ENCODE results near the gene ALLC.
"Not testable (repeated sequence)": the region's sequence is repeated elsewhere in the genome, so short reads cannot be mapped to it uniquely, and the experiment has no call there.

The ALLC gene

GRCh38 chr2:3626812-3627499 is 31.0 kb upstream of the ALLC start:
- no peak for DNase-seq

DNA sequence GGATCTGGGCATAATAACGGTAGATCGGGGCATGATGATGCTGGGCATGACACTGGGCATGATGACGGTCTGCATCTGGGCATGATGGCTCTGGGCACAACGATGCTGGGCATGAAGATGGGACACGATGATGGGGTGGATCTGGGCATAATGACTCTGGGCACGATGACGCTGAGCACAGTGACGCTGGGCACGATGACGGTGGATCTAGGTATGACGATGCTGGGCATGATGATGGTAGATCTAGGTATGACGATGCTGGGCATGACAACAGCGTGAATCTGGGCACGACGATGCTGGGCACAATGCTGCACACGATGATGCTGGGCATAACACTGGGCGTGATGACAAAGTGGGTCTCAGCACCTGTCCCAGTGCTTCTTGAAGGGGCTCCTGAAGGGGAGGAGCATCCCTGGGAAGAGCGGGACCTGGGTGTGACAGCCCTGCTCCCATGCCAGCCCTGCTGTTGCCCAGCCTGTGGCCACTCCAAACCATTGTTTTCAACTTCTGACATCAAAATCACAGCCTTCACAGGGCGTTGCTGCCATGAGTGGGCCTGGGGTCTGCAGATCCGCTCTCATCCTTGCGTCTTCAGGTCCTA is 30.4 kb upstream of the ALLC start:
- no peak for DNase-seq

- no peak for DNase-seq
Measured at GRCh38 chr2:3628241-3628679, 29.7 kb upstream of the ALLC start.

GRCh38 chr2:3628800-3629199 is 29.2 kb upstream of the ALLC start:
- DNase-seq = no peak

DNA sequence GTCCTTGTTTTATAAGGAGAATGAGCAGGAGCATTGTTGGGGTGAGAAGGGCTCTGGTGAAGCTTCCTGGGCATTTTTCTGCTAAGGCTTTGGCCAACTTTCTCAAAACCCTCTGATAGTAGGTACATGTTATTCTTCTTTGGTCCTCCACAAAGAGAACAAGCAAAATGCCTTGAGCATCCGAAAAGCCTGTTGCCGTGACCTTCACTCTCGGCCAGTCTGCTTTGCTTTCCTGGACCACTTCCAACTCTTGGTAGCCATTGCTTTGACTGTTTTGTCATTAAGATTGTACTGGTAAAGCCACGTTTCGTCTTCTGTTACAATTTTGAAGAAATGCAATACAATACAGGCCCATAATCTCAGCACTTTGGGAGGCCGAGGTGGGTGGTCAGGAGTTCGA is 27.4 kb upstream of the ALLC start:
- DNase-seq = no peak

DNA sequence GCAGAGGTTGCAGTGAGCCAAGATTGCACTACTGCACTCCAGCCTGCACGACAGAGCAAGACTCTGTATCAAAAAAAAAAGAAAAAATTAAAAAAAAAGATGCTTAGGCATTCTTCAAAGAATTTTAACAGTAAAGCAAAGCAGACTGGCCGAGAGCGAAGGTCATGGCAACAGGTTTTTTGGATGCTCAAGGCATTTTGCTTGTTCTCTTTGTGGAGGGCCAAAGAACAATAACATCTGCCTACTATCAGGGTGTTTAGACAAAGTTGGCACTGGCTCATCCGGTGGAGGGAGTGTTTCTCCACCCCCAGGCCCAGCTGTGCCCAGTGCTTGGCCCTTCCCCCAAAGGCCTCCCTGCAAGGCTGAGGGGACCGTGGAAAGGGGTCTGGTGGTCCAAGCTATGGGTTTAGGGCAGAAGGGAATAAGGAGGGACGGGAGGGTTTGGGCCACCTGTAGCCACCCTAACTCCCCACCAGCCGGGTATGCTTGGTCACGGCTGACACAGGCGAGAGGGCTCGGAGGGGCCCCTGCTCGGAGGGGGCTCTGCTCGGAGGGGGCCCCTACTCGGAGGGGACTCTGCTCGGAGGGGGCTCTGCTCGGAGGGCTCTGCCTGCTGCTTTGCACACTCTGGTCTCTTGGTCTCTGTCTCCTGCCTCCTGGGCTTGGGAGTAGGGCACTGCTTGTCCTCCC is 26.7 kb upstream of the ALLC start:
- DNase-seq = no peak

- no peak for DNase-seq
Measured at GRCh38 chr2:3631851-3632659, 25.9 kb upstream of the ALLC start.

DNA sequence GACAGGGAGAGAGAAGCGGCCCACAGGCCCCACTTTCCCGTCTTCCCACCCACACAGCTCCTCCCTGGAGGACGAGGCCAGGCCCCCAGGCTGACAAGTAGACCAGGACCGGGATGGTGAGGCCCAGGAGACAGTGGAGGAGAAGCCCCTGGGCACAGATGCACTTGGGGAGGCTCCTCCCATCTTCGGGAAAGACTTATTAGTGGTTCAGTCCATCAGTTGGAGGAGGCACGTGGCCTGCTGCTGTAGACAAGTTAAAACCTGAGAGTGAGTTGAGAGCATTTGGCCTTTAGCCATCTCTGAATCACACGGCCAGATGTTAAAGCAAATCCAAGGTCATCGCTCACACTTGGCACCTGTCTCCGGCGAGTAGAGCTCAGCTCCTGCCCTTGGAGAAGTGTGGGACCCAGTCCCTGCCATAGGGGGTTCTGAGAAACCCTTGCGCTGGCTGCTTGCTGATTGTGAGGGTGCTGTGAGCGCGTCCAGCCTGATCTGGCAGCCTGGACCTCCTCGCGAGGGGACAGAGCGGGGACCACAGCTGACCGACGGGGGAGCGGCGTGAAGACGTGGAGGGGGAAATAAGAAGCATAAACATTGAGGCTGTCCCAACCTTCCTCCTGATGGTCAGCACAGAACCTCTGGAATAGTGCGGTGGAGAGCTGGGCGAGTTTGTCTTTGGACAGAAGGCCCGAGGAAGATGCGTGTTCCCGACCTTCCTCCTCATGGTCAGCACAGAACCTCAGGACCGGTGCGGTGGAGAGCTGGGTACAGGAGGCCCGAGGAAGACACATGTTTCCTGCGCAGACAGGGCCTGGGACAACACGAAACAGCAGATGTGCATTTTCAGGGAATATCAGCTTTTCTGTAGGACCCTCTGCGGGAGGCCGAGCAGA is 24.7 kb upstream of the ALLC start:
- no peak for DNase-seq

DNA sequence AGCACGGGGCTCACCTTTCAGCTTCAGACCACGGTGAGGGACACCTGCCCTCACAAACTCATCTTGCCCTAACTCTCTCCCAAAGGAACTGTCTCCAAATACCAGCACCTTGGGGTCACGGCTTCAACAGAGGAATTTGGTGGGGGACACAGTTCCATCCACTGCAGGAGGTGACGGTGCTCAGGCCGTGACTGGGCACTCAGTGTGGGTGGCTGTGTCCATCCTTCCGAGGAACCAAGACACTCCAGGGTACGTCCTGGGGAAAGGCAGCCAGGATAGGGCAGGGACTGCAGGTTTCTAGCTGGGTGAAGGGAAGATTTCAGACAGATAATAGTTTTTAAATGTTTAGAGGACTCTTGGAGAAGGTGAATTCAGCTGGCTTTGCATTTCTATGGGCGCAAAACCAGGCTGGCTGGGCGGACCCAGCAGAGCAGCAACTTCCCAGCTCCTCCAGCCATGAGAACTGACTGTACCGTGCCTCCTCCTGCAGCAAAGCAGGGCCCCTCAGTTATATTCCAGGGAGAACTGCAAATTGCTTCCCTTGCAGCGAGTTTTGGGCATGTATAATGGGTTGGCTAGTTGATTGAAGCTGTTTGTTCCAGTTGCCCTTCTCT is 23.9 kb upstream of the ALLC start:
- DNase-seq = no peak

DNA sequence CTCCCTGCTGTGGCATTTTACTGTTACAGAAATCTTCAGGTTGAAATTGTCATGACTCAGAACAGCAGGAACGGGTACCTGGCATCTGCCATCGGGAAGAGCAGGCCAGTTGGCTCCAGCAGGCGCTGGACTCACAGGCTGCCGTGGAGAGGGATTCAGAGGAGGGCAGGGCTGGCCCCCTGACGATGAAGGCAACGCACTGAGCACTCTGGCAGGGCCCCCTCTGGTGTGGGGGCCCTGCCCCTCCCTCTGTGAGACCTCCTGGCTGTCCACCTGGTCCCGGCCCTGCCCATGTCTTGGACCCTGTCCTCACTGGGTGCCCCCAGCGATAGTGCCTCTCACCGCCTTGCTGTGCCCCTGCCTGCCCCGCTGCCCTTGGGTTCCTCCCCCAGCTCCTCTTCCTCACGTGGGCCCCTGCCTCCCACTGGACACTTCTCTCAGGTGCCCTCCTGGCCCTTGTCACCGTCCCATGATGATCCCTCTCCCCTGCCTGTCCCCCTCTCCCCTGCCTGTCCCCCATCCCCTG is 23.3 kb upstream of the ALLC start:
- DNase-seq = no peak

GRCh38 chr2:3635171-3635974 is 22.6 kb upstream of the ALLC start:
- no peak for DNase-seq

DNA sequence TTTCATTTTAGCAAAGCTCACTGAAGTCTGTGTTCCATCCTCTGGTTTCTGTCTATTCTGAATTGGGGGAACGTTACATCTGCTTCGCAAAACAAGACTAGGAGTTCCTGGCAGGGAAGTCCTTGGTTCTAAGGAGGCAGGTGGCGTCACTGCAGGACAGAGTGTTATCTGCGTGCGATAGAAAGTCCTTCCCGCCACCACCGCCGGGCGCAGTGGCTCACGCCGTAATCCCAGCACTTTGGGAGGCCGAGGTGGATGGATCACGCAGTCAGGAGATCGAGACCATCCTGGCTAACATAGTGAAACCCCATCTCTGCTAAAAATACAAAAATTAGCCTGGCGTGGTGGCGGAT is 22.0 kb upstream of the ALLC start:
- not testable (repeated sequence) for DNase-seq

GRCh38 chr2:3636586-3637310 is 21.3 kb upstream of the ALLC start:
- DNase-seq = no peak

GRCh38 chr2:3637311-3637675 is 20.7 kb upstream of the ALLC start:
- no peak for DNase-seq

DNA sequence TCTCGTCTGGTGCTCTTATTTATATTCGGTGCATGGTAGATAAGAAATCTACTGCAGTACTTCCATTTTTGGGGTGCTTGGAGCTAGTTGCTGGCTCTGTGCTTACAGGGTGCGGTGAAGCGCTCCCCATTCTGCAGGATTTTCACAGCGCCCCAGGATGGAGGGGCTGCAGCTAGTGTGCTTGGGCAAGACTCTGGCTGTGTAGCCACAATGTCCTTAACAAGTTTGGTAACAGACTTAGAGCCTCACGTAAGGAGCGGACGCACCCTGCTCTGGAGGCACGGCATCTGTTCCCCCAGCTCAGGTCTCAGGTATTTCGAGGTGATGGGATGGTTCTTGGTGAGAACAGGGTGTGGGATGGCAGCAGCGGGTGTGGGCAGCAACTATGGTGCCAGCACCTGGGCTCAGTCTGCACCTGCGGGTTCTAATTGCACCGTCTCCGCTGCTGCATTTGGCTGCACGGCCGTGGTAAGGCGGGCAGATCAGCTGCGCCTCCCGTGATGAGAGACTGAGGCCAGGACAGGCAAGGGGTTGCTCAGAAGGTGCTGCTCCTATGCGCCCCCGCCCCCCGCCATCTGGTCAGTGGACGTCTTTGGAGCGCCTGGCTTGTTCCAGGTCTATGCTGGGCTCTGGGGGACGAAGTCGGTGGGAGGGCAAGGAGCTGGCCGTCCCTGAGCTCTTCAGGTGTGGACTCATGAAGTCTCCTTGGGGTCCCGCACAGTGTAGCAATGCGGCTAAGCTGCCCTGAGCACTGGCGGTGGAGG is 20.1 kb upstream of the ALLC start:
- DNase-seq = no peak

GRCh38 chr2:3638456-3638810 is 19.6 kb upstream of the ALLC start:
- no peak for DNase-seq

GRCh38 chr2:3639015-3639630 is 18.9 kb upstream of the ALLC start:
- DNase-seq = no peak

- DNase-seq = no peak
Measured at GRCh38 chr2:3639653-3640052, 18.3 kb upstream of the ALLC start.

DNA sequence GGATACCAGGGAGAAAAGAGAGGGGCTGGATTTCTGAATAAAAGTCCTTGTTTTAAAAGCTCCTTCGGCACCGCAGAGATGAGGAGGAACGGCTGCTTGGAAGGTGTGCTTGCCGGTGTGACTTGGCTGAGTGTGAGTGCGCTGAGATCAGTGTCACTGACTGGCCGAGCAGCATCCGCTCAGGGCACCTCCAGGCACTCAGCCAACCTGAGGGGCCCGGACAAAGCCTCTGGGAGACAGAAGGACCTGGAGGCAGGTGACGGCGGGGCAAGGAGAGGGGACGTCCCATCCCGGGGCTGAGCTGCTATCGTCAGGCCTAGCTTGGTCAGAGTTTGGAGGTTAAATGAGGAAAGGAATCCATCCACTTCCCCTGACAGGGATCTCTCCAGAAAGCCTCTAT is 16.8 kb upstream of the ALLC start:
- DNase-seq = no peak
